ENCODE results near the gene CHD2. TPM values are rescaled to one million over a fixed set of nuclear protein-coding genes. Genes with fewer than 3 reads are reported as not detected.

CHD2 gene
- total and polyA plus RNA-seq, 10 of the 15 experiments (the other 5 are each of a cell fraction or from before 2014, with no cell fraction given), result 38.1 to 94.7 (median 63.3) TPM

DNA sequence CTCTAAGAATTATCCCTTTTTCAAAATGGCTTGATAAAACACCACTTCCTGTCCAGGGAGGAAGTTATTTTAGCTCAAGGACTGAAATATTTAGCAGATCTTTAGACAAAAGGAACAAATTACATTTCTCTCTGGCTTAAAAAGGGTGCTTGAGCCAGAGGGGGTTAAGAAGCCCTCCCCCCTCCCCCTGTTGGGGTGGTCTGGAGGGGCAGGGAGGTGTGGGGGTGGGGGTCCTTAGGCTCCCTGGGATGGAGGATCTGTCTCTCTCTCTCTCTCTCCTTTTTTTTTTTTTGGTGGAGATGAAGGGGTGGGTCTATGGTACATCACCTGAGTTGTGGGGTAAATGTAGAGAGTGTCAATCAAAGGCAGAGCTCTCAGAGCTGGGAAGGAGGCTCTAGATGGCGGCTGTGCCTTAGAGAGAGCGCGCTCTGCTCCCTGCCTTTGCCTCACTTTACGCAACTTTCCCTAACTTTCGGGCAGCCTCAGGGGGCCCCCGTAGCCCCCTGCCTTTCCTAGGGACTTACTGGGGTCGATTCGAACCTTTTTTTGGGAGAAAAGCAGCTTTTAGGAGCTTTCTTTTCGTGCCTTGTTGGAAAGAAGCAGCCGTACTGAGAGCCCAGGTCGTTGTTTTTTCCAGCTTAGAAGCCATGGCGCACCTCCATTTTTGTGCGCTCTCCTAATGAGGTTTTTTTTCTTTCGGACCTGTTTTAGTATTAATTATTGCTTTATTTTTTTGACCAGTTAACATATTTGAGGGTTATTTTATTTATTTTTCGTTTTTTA, at the start of gene CHD2 (continued):
- TF ChIP-seq YY1 (IDR thresholded peaks at IDR 0.05; ENCODE audit: low read depth, low read length) (peak; percentile 96), PAX5 (IDR thresholded peaks at IDR 0.05; ENCODE audit: borderline replicate concordance, low read depth, low read length) (peak; percentile 23; the same call in 1 of the 2 replicates), RUNX3 (IDR thresholded peaks at IDR 0.05; ENCODE audit: low read length) (peak; percentile 63; the same call in 1 of the 2 replicates)
- TF ChIP-seq, protein P1, sequence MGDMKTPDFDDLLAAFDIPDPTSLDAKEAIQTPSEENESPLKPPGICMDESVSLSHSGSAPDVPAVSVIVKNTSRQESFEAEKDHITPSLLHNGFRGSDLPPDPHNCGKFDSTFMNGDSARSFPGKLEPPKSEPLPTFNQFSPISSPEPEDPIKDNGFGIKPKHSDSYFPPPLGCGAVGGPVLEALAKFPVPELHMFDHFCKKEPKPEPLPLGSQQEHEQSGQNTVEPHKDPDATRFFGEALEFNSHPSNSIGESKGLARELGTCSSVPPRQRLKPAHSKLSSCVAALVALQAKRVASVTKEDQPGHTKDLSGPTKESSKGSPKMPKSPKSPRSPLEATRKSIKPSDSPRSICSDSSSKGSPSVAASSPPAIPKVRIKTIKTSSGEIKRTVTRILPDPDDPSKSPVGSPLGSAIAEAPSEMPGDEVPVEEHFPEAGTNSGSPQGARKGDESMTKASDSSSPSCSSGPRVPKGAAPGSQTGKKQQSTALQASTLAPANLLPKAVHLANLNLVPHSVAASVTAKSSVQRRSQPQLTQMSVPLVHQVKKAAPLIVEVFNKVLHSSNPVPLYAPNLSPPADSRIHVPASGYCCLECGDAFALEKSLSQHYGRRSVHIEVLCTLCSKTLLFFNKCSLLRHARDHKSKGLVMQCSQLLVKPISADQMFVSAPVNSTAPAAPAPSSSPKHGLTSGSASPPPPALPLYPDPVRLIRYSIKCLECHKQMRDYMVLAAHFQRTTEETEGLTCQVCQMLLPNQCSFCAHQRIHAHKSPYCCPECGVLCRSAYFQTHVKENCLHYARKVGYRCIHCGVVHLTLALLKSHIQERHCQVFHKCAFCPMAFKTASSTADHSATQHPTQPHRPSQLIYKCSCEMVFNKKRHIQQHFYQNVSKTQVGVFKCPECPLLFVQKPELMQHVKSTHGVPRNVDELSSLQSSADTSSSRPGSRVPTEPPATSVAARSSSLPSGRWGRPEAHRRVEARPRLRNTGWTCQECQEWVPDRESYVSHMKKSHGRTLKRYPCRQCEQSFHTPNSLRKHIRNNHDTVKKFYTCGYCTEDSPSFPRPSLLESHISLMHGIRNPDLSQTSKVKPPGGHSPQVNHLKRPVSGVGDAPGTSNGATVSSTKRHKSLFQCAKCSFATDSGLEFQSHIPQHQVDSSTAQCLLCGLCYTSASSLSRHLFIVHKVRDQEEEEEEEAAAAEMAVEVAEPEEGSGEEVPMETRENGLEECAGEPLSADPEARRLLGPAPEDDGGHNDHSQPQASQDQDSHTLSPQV (IDR thresholded peaks at IDR 0.05), result no peak

DNA sequence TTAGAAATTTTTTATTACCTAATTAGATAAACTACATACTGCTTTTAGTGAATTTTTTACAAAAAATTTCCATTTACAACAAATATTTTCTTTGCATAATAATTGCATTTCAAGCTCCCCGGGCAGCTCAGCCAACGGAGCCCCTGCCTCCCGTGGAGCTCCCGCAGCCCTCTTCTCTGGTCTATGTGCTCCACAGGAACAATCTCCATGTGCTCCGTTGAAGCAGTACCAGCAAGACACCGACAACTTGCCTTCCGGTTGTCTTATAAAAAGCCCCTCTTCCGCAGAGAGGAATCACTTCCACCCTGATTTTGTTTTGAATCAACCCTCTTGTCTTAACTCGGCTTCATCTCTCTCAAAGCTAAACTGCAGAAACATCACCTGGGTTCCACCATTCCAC, 46.9 kb upstream of the CHD2 start:
- Histone ChIP-seq H3K4me2 (ENCODE audit: control insufficient read depth, insufficient read depth) (peak overlapping the region; percentile 78), H4K20me1 (ENCODE audit: control insufficient read depth, insufficient read depth) (no peaks in the 10 kb centered on the region), H3K4me1 (ENCODE audit: control insufficient read depth, insufficient read depth, low read length) (peaks cover 21% of the 10 kb centered on the region), H3K9me3 (replicated peaks; ENCODE audit: control insufficient read depth, insufficient read depth, low read length) (no peaks in the 10 kb centered on the region; the same call in 2 of the 3 replicates), H3K9ac (ENCODE audit: control insufficient read depth, insufficient read depth, low read length) (peak overlapping the region; percentile 50), H3K4me3 (no peak overlapping the region), H3K27ac (ENCODE audit: control insufficient read depth, insufficient read depth) (peak overlapping the region; percentile 40), H3K79me2 (ENCODE audit: control insufficient read depth, insufficient read depth, low read length) (no peaks in the 10 kb centered on the region), H3K27me3 (replicated peaks in 1 of 2; ENCODE audit: control insufficient read depth in 2 of 2, insufficient read depth in 2 of 2, low read length in 1 of 2) (no peaks in the 10 kb centered on the region), H3K36me3 (ENCODE audit: control insufficient read depth in 2 of 2, insufficient read depth in 2 of 2, low read length in 1 of 2) (no peaks in the 10 kb centered on the region), H2AFZ (ENCODE audit: control insufficient read depth, low read depth, low read length) (peak overlapping the region; percentile 85)
- intact Hi-C loops (cut with micrococcal nuclease; ENCODE audit: unreplicated experiment), result no loop called here
- ChIA-PET SMC1A (ENCODE audit: uncharacterized antibody, unreplicated experiment) (interaction anchor here (0.7 to 3.7 kb wide), 3 partner anchors 16 to 22 kb away, joined by 3 to 14 read pairs (median 4); no protein-coding TSS in a partner anchor), CTCF (interaction anchor here (0.6 kb wide), 1 partner anchor 68 kb away, joined by 4 read pairs; no protein-coding TSS in a partner anchor), POLR2A (interaction anchor here (1.2 to 1.3 kb wide), 2 partner anchors 8 to 29 kb away, joined by 3 to 4 read pairs; no protein-coding TSS in a partner anchor), RAD21 (ENCODE audit: unreplicated experiment) (interaction anchor here (1.6 kb wide), 1 partner anchor 45 kb away, joined by 3 read pairs; no protein-coding TSS in a partner anchor)
- no TSS peak for BruUV-seq (replicated peaks)
- 8% methylated on average over 8 of the region's 9 CpGs for WGBS (ENCODE audit: insufficient coverage, insufficient replicate concordance, low lambda C conversion rate, missing lambda C conversion rate)
- TF ChIP-seq JUNB (IDR thresholded peaks at IDR 0.05), result peak; percentile 15; the same call in 1 of the 2 replicates
- no peak for TF ChIP-seq IKZF1 (conservative IDR thresholded peaks at IDR 0.05)
- TF ChIP-seq SPI1 (IDR thresholded peaks at IDR 0.05; ENCODE audit: borderline replicate concordance, insufficient read depth, low read depth, low read length), result peak; percentile 22; the same call in 1 of the 2 replicates
- peak in 1 of 2 experiments; percentile 34; a peak in 1 of 4 replicates for TF ChIP-seq ETV6 (conservative IDR thresholded peaks at IDR 0.05 in 1 of 2, IDR thresholded peaks at IDR 0.05 in 1 of 2; ENCODE audit: borderline replicate concordance in 1 of 2, low read depth in 1 of 2)
- no peak for TF ChIP-seq RFX5 (IDR thresholded peaks at IDR 0.05; ENCODE audit: low read depth, low read length)
- no peak for TF ChIP-seq HDGF (IDR thresholded peaks at IDR 0.05)
- TF ChIP-seq CREB1 (IDR thresholded peaks at IDR 0.05; ENCODE audit: low read depth), result no peak
- no peak for DNase-seq (ENCODE audit: low read depth, low spot score)
- ATAC-seq, result peak; percentile 41
- in situ Hi-C loops (cut with MboI), result no loop called here
- no peak for FAIRE-seq

Measured in GM12878 (cell line).